Activated naive CD8-positive, alpha-beta T cell treated with anti-CD3 and anti-CD28 coated beads for 36 hours (primary cell): Measurements from ENCODE around the gene FOXO3B. TPM values are rescaled to one million over a fixed set of nuclear protein-coding genes. Genes with fewer than 3 reads are reported as not detected.

Source experiments
- total RNA-seq, 2 experiments: library from RNA; stranded (reverse); gene quantifications; one replicate each; pipeline ENCODE4 v1.2.3, GENCODE V29; 2021

The FOXO3B gene
- total RNA-seq, 2 experiments from 2014 or later, result 6.6 to 7.6 TPM

Other genes starting within 250 kb of the FOXO3B start
- under 1 TPM in 1 of 2 experiments, not detected in 1; 0.20 TPM for gene LGALS9C, start 205.5 kb downstream of the FOXO3B start, total RNA-seq
- gene TBC1D28, start 37.9 kb downstream of the FOXO3B start, total RNA-seq, result not detected
- gene FBXW10, start 61.7 kb upstream of the FOXO3B start, total RNA-seq, result not detected
- 10 to 100 TPM; 31.7 to 35.9 TPM for gene TVP23B, start 98.9 kb upstream of the FOXO3B start, total RNA-seq
- gene PRPSAP2, start 175.8 kb upstream of the FOXO3B start, total RNA-seq, result 10 to 100 TPM; 56.7 to 60.5 TPM